SHP77 treated with DMSO at 0.1 percent for 48 hours (cell line): ENCODE data around the gene ASAH2B.
"Not testable (repeated sequence)": the region's sequence is repeated elsewhere in the genome, so short reads cannot be mapped to it uniquely, and the experiment has no call there.

ENCODE experiments used
- DNase-seq: peaks from one replicate; lab custom pipeline; 2025; lab: John Stamatoyannopoulos, UW

ASAH2B gene

DNA sequence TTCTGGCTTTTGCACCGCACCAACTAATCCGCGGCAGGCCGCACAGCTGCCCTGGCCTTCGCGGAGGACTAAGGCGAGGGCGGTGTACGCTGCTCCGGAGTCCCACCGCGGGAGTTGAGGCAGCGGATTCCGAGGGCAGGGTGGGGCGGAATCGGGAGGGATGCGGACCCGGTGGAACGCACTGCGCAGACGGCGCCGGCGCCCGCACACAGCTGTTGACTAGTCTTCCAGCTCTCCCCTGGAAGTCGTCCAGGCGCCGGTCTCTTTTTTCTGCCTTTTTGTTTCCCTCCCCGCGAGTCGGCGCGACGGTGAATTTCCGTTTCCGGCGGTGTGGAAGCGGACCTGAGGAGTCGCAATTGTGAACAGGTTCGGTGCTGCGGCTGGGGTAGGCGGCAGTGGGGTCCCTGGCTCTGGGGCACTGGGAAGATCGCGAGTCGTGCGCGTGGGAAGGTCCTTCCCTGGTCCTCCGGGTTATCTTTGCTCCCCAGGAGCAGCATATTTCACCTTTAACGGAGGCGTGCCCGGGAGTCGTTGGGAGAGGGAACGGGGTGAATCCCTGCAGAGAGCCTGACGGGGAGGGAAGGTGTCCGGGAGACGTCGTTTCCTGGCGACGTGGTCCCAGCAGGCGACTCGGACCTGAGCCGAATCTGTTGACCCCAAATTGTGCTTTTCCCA lies at the start of gene ASAH2B:
TSS of gene ASAH2B (plus strand) at position 319 of the 675 bp plus-strand sequence. CDS start 5,195 bp downstream, outside the sequence.
- peak; percentile 36 for DNase-seq

DNA sequence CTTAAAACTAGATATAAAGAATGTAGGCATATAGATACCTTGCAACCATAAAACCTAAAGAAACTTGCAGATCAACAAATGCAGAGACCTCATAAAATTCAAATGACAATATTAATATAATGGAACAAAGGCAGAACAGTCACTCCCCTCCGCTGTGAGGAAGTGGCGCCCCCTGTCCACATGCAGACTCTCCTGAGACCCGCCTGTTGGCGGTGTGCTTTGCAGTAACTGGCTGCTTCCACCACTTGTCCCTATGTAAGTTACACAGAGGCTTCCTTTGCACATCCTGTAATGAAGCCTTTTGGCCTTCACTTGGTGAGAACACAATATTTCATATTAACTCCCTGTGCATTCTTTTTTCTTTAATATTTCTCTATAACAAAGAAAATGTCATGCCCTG lies 41.9 kb upstream of the ASAH2B start:
- DNase-seq = not testable (repeated sequence)

DNA sequence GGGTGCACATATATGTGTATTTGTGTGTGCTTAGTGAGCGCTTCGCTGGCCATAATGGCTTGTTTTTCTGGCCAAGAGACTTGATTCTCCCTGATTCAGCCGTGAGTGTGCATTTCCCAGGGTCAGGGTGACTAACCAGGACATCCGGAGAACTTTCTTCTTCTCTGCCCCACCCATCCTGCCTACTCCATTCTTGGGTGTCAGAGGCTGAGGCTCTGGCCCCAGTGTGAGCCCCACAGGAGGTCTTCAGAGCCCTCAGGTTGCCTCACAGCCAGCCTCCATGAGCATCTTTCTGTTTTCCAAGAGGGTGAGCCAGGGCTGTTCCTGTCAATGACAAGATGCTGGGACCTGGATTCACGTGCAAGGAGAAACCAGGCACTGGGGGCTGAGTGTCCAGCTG lies 37.8 kb upstream of the ASAH2B start:
- DNase-seq = not testable (repeated sequence)

DNA sequence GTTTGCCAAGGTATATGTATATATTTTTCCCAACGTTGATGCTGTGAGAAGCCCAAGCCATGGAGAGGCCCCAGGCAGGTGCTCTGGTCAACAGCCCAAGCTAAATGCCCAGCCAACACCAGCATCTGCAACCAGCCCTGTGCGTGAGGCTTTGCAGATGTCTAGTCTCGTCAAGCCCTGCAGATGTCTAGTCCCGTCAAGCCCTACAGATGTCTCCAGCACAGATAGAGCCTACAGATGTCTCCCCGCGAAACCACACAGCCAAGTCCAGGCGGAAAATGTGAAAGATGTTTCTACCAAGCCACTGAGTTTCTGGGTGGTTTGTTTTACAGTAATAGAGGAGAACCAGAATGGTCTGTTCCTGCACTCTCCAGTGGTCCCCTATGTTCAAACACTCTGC lies 36.7 kb upstream of the ASAH2B start:
- not testable (repeated sequence) for DNase-seq

GRCh38 chr10:50704436-50705079 lies 35.2 kb upstream of the ASAH2B start:
- DNase-seq = not testable (repeated sequence)

GRCh38 chr10:50706006-50706405 lies 33.7 kb upstream of the ASAH2B start:
- DNase-seq = not testable (repeated sequence)

- not testable (repeated sequence) for DNase-seq
Observed at GRCh38 chr10:50710241-50710640, 29.5 kb upstream of the ASAH2B start.

DNA sequence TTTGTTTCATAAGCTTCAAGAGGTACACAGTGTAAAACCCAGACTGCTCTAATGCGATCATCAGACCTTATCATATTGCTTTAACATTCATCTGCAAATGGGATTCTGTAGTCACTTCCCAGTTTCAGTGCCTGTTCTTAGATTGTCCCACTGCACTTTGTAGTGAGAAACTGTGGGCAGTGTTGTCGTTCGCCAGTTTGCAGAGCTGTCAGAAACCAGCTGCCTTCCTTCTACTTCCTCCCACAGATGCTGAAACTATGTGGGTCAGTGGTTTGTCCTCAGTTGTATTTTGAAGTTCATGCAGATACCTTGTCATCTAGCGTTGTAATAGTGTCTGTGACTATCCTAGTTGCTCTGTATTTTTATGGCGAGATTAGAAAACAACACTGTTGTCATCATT lies 15.9 kb upstream of the ASAH2B start:
- not testable (repeated sequence) for DNase-seq

DNA sequence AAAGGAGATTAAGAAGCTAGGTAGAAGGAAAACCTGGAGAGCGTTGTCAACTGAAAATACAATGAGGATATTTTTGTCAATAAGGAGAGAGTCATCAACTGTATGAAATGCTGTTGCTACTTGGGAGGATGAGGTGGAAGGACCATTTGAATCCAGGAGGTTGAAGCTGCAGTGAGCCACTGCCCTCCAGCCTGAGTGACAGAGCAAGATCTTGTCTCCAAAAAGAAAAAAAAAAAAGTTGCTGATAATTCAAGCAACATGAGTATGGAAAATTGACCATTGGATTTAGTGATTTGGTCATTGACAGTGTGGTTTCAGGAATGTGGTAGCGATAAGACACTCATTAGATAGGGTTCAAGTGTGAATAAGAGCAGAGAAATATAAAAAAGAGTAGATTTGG lies 11.6 kb upstream of the ASAH2B start:
- not testable (repeated sequence) for DNase-seq

DNA sequence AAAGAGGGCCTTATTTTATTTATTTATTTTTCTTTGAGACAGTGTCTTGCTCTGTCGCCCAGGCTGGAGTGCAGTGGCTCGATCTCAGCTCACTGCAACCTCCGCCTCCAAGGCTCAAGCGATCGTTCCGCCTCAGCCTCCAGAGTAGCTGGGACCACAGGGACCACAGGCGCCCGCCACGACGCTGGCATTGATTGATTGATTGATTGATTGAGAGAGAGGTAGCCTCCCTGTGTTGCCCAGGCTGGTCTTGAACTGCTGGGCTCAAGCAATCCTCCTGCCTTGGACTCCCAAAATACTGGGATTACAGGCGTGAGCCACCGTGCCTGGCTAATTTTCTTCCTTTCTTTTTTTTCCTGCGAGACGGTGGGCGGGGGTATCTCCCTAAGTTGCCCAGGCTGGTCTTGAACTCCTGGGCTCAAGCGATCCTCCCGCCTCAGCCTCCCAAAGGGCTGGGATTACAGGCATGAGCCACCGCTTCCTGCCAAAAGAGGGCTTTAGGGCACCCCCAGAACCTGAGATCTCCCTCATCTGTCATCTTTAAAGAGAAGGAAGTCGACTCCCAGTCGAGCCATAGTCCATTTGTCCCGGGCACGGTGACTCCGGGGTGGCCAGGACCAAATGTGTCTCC lies 634 bp upstream of the ASAH2B start:
- not testable (repeated sequence) for DNase-seq

DNA sequence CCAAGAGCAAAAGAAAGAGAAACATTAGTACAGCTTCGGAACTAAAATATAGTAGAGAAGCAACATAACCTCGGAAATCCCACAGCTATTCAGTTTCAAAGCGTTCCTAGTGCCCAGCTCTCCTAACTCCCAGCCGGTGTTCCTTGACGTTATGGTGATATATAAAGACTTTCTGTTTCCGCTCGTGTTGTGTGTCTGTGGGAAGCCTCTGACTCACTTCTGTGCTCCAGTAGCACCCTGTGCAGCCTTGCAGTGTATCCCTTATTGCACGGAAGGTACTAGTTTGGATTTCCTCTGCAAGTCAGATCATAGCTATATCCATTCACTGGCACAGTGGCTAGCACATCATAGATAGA lies 535 bp downstream of the ASAH2B start:
- DNase-seq = no peak

GRCh38 chr10:50742820-50743219 lies 3.1 kb downstream of the ASAH2B start:
- not testable (repeated sequence) for DNase-seq

DNA sequence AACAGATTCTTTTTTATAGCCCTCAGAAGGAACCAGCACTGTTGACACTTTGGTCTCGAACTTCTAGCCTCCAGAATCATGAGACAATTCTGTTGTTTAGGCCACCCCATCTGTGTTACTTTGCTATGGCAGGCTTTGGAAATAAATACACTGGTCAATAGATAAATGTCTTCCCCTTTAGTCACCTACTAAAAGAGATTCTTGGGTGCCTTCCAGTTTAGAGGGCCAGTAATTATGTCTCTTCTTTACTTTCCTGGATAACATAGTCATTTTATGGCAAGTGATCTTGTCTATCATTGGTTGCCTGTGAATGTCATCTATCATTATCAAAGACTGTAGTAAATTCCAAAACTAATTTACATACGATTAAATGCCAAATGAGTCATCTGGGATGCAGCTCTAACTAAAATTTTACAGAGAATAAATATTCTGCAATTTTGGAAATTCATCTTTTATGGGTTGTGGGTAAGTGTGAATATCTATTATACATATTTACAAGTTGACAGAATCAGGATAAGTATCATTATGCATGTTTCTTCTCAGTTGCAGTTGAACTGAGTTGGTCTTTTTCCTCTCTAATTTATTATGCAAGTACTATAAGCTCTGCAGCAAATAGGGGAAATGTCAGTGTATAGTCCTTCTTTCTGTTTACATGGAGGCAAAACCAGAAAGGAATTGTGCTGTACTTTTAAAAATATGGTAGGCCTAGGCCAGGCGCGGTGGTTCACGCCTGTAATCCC lies 27.2 kb downstream of the ASAH2B start:
- DNase-seq = not testable (repeated sequence)

GRCh38 chr10:50772042-50772441 lies 32.3 kb downstream of the ASAH2B start:
- DNase-seq = not testable (repeated sequence)

GRCh38 chr10:50774868-50775267 lies 35.1 kb downstream of the ASAH2B start:
- DNase-seq = not testable (repeated sequence)

DNA sequence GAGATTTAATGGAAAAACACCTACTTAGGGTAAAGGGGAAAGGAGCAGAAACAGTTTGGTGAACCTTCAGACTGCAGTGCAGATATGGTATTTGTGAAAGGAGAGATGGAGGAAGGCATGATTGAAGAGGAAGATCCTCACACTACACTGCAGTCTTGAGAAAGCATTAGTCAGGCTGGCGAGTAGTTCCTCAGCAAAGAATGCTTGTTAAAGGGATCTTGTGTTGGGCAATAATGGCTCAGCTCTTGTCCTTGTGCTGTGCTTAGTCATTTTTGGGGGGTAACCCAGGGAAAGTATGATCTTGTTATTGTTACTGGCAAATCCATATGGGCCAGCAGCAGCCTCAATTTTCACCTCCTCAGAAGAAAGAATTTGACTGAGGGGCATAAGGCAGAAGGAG lies 40.3 kb downstream of the ASAH2B start:
- DNase-seq = not testable (repeated sequence)

DNA sequence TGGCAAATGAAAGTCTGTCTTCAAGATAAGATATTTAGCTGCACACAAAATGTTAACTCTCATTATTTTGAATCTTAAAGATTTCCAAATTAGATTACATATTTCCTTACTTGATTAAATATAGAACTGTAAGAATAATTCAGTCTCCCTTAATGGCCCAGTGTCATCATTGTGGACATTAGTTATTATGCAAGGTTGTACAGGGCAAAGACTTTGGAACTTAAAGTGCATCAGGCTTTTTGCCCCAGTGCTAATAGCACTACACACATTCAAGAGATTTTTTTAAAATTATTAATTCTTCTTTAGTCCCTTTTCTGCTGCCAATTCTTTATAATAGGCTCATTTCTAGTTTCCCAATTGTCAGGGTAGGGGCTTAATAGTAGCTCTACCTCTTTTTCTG lies 42.3 kb downstream of the ASAH2B start:
- DNase-seq = not testable (repeated sequence)

GRCh38 chr10:50787962-50788361 lies 48.2 kb downstream of the ASAH2B start:
- DNase-seq = not testable (repeated sequence)

- no peak for DNase-seq
Observed at GRCh38 chr10:50788951-50789945, 49.5 kb downstream of the ASAH2B start.

- no peak for DNase-seq
Observed at GRCh38 chr10:50794490-50794889, 54.8 kb downstream of the ASAH2B start.

DNA sequence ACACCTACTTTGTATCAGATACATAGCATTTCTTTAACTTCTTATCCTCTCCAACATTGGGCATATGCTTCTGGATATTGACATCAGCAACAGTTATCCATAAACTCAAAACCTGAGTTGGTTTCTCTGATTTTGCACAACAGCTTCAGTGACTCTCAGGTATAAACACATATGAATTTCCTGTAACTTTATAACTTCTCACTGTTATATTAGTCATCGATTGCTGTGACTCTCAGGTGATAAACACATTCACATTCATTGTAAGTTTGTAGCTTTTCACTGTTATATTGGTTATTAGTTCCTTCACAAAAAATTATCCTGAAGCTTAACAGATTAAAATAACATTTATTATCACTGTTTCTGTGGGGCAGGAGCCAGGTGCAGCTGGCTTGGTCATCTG lies 57.0 kb downstream of the ASAH2B start:
- DNase-seq = no peak
